Neural cell (in vitro differentiated cells): ENCODE results near the gene SMARCB1. TPM values are rescaled to one million over a fixed set of nuclear protein-coding genes. Genes with fewer than 3 reads are reported as not detected.

Experiments used
- H2AFZ ChIP-seq: fragments of 200-600, 300-800 bp; sonication (generic), shearing (Covaris generic); 2 replicates; pipeline ENCODE4 v1.6.0; 2014; ENCODE audit warnings: low read depth, mild to moderate bottlenecking, antibody characterized with exemption, low read length, moderate library complexity
- H3F3A ChIP-seq: fragments of 200-600 bp; shearing (Covaris generic); 2 replicates; pipeline ENCODE4 v1.6.1; 2016; ENCODE audit warnings: mild to moderate bottlenecking, moderate library complexity, mixed read lengths, antibody characterized with exemption, low read length; ENCODE audit not compliant: insufficient read depth, poor library complexity, severe bottlenecking
- H3K27ac ChIP-seq: fragments of 200-600, 300-800 bp; sonication (generic), shearing (Covaris generic); 2 replicates; pipeline ENCODE4 v1.5.1; 2014; ENCODE audit warnings: mild to moderate bottlenecking, low read length, moderate library complexity
- H3K27me3 ChIP-seq: fragments of 300-800, 200-600 bp; sonication (generic), shearing (Covaris generic); 2 replicates; pipeline ENCODE4 v1.6.0; 2014; ENCODE audit warnings: mild to moderate bottlenecking, low read depth, low read length, moderate library complexity; ENCODE audit not compliant: insufficient read depth
- H3K36me3 ChIP-seq: fragments of 300-800, 200-600 bp; sonication (generic), shearing (Covaris generic); 2 replicates; pipeline ENCODE4 v1.5.1; 2014; ENCODE audit warnings: mild to moderate bottlenecking, antibody characterized with exemption, low read length, moderate library complexity; ENCODE audit not compliant: insufficient read depth
- H3K4me2 ChIP-seq: fragments of 300-800, 200-600 bp; sonication (generic), shearing (Covaris generic); 2 replicates; pipeline ENCODE4 v1.6.0; 2014; ENCODE audit warnings: mild to moderate bottlenecking, low read length
- H3K4me3 ChIP-seq: fragments of 300-800, 200-600 bp; sonication (generic), shearing (Covaris generic); 2 replicates; pipeline ENCODE4 v1.5.1; 2014; ENCODE audit warnings: mild to moderate bottlenecking, low read length, moderate library complexity
- H3K79me2 ChIP-seq: fragments of 200-600 bp; shearing (Covaris generic); replicated peaks from 2 replicates; pipeline ENCODE4 v1.6.0; 2014; ENCODE audit warnings: mild to moderate bottlenecking, low read length, moderate library complexity; ENCODE audit not compliant: insufficient read depth
- H3K9ac ChIP-seq: fragments of 300-800, 200-600 bp; sonication (generic), shearing (Covaris generic); 2 replicates; pipeline ENCODE4 v1.6.1; 2016; ENCODE audit warnings: mild to moderate bottlenecking, low read length, mixed read lengths
- H3K9me2 ChIP-seq: fragments of 200-600 bp; shearing (Covaris generic); 2 replicates; pipeline ENCODE4 v1.6.1; 2016; ENCODE audit warnings: mild to moderate bottlenecking, low read length, mixed read lengths; ENCODE audit not compliant: insufficient read depth
- H3K9me3 ChIP-seq: fragments of 200-600, 300-800 bp; sonication (generic), shearing (Covaris generic); 2 replicates; pipeline ENCODE4 v1.6.1; 2016; ENCODE audit warnings: mild to moderate bottlenecking, mixed run types, low read length, moderate library complexity, mixed read lengths
- H4K20me1 ChIP-seq: fragments of 200-600 bp; shearing (Covaris generic); 2 replicates; pipeline ENCODE4 v1.6.1; 2016; ENCODE audit warnings: mild to moderate bottlenecking, mixed run types; ENCODE audit not compliant: insufficient read depth
- CTCF ChIP-seq: fragments of 450-650 bp; IDR thresholded peaks from 2 replicates; pipeline ENCODE4 v1.5.1; 2014; ENCODE audit warnings: antibody characterized with exemption, mild to moderate bottlenecking, moderate library complexity; ENCODE audit not compliant: poor library complexity, severe bottlenecking
- EP300 ChIP-seq: fragments of 450-650 bp; conservative IDR thresholded peaks from 2 replicates; pipeline ENCODE4 v1.6.1; 2014; ENCODE audit warnings: antibody characterized with exemption, mild to moderate bottlenecking, moderate library complexity; ENCODE audit not compliant: poor library complexity, severe bottlenecking
- EZH2 ChIP-seq: fragments of 200-600, 300-800 bp; shearing (Covaris generic), sonication (generic); IDR thresholded peaks from 2 replicates; pipeline ENCODE4 v1.6.1; 2014; ENCODE audit warnings: antibody characterized with exemption, low read length, borderline replicate concordance, mild to moderate bottlenecking; ENCODE audit not compliant: insufficient read depth, poor library complexity, severe bottlenecking
- MXI1 ChIP-seq: fragments of 450-650 bp; conservative IDR thresholded peaks from 2 replicates; pipeline ENCODE4 v1.6.1; 2014; ENCODE audit warnings: antibody characterized with exemption, mild to moderate bottlenecking; ENCODE audit not compliant: poor library complexity, severe bottlenecking
- POLR2AphosphoS5 ChIP-seq: IDR thresholded peaks from 2 replicates; pipeline ENCODE4 v1.6.1; 2012
- RAD21 ChIP-seq: fragments of 450-650 bp; conservative IDR thresholded peaks from 2 replicates; pipeline ENCODE4 v1.6.1; 2014; ENCODE audit warnings: antibody characterized with exemption, mild to moderate bottlenecking, moderate library complexity
- SMC3 ChIP-seq: fragments of 450-650 bp; conservative IDR thresholded peaks from 2 replicates; pipeline ENCODE4 v1.6.1; 2014; ENCODE audit warnings: antibody characterized with exemption, mild to moderate bottlenecking, moderate library complexity; ENCODE audit not compliant: poor library complexity
- TAF1 ChIP-seq: IDR thresholded peaks from 2 replicates; pipeline ENCODE4 v1.6.1; 2012; ENCODE audit warnings: low read depth
- polyA plus RNA-seq: library from polyadenylated mRNA; depleted of rRNA; stranded (reverse); fragments of >200 nt; gene quantifications from 2 replicates; pipeline ENCODE4 v1.2.3, GENCODE V29; 2014
- TF ChIP-seq, protein P1 (sequence below): IDR thresholded peaks from 2 replicates; pipeline ENCODE4 v1.6.1; 2012; ENCODE audit warnings: borderline replicate concordance

Gene SMARCB1
- polyA plus RNA-seq, 1 donor from 2014 or later, result 97.5 TPM

DNA sequence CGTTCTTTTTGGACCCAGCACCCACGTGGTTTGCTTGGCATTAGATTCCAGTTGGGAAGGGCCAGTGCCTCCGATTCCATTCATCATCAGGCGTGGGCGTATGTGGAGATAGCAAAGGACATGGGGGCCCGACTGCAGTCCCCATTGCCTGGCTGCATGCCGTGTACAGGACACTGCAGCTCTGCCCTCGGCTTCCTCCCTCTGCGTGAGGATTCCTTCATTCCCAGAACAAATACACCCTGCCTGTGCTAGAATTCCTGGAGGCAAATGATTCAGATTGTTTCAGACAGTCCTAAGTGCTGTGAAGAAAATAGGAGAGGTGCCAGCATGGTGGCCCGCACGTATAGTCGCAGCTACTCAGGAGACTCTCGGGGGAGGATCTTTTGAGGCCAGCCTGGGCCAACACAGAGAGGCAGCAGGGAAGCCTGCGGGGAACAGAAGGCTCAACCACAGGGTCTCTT, 36.6 kb downstream of the SMARCB1 start:
- no peaks in the 10 kb centered on the region for H4K20me1 ChIP-seq
- H3K4me3 ChIP-seq, result no peak overlapping the region
- no peaks in the 10 kb centered on the region for H3K9me3 ChIP-seq
- no peak overlapping the region for H2AFZ ChIP-seq
- H3K27me3 ChIP-seq, result no peaks in the 10 kb centered on the region
- no peak overlapping the region for H3K9ac ChIP-seq
- H3K27ac ChIP-seq, result no peak overlapping the region
- H3K79me2 ChIP-seq, result no peaks in the 10 kb centered on the region
- no peak overlapping the region for H3K4me2 ChIP-seq
- H3F3A ChIP-seq, result no peaks in the 10 kb centered on the region
- no peak for TF ChIP-seq EZH2
- no peak for TF ChIP-seq SMC3
- TF ChIP-seq, protein P1, sequence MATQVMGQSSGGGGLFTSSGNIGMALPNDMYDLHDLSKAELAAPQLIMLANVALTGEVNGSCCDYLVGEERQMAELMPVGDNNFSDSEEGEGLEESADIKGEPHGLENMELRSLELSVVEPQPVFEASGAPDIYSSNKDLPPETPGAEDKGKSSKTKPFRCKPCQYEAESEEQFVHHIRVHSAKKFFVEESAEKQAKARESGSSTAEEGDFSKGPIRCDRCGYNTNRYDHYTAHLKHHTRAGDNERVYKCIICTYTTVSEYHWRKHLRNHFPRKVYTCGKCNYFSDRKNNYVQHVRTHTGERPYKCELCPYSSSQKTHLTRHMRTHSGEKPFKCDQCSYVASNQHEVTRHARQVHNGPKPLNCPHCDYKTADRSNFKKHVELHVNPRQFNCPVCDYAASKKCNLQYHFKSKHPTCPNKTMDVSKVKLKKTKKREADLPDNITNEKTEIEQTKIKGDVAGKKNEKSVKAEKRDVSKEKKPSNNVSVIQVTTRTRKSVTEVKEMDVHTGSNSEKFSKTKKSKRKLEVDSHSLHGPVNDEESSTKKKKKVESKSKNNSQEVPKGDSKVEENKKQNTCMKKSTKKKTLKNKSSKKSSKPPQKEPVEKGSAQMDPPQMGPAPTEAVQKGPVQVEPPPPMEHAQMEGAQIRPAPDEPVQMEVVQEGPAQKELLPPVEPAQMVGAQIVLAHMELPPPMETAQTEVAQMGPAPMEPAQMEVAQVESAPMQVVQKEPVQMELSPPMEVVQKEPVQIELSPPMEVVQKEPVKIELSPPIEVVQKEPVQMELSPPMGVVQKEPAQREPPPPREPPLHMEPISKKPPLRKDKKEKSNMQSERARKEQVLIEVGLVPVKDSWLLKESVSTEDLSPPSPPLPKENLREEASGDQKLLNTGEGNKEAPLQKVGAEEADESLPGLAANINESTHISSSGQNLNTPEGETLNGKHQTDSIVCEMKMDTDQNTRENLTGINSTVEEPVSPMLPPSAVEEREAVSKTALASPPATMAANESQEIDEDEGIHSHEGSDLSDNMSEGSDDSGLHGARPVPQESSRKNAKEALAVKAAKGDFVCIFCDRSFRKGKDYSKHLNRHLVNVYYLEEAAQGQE, result no peak
- TF ChIP-seq TAF1, result no peak
- TF ChIP-seq CTCF, result no peak
- no peak for TF ChIP-seq POLR2AphosphoS5
- TF ChIP-seq RAD21, result no peak
- TF ChIP-seq MXI1, result no peak
- TF ChIP-seq EP300, result no peak
- H3K9me2 ChIP-seq, result no peaks in the 10 kb centered on the region
- H3K36me3 ChIP-seq, result peaks cover 5% of the 10 kb centered on the region

DNA sequence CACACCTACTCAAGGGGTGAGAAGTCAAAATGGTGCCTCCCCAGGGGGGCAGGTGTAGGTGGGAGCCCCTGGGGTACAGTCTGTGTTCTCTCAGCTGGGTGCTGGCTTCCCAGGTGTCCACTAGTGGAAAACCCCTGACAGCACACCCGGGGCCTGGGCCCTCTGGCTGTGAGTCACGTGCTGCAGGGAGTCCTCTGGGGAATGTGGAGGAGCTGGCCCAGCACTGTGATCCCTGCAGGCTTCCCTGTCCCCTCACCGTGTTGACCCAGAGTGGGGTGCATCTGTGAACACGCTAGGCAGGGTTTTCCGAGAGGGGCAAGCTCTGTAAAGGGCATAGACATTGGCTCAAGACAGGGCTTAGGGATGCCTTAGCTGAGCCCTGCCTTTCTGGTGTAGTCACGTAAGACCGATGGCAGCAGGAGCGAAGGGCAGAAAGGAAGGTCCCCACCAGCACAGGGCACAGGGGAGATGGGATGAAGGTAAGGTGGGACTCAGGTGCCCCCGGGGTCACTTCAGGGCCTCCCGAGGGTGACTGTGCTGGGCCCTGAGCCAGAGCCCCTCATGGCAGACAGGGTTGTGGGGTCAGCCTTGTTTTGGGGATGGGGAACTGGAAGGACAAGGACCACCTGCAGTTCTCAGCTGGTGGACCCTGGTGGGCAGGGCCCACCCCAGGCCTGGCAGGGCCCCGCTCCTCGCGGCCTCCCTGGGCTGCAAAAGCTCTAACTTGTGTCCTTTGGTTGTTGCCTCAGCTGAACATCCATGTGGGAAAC, 37.9 kb downstream of the SMARCB1 start:
- TF ChIP-seq MXI1 (no peak), CTCF (no peak), RAD21 (no peak), TAF1 (no peak), EP300 (no peak), SMC3 (no peak), POLR2AphosphoS5 (no peak), EZH2 (no peak)
- TF ChIP-seq, protein P1, result no peak
- H3K36me3 ChIP-seq, result peaks cover 5% of the 10 kb centered on the region

More for the DNA sequence above, 37.9 kb downstream of the SMARCB1 start:
- Histone ChIP-seq H3K4me2 (no peak overlapping the region), H3K9me2 (no peaks in the 10 kb centered on the region), H3F3A (no peaks in the 10 kb centered on the region), H3K27ac (no peak overlapping the region), H3K4me3 (no peak overlapping the region), H4K20me1 (no peaks in the 10 kb centered on the region), H3K9ac (no peak overlapping the region), H3K27me3 (no peaks in the 10 kb centered on the region), H2AFZ (no peak overlapping the region), H3K9me3 (no peaks in the 10 kb centered on the region), H3K79me2 (no peaks in the 10 kb centered on the region)
